ENCODE measurements around the gene GARS1.

GRCh38 chr7:30645661-30646060 lies 51.0 kb downstream of the GARS1 start:
- TF ChIP-seq, protein P1, sequence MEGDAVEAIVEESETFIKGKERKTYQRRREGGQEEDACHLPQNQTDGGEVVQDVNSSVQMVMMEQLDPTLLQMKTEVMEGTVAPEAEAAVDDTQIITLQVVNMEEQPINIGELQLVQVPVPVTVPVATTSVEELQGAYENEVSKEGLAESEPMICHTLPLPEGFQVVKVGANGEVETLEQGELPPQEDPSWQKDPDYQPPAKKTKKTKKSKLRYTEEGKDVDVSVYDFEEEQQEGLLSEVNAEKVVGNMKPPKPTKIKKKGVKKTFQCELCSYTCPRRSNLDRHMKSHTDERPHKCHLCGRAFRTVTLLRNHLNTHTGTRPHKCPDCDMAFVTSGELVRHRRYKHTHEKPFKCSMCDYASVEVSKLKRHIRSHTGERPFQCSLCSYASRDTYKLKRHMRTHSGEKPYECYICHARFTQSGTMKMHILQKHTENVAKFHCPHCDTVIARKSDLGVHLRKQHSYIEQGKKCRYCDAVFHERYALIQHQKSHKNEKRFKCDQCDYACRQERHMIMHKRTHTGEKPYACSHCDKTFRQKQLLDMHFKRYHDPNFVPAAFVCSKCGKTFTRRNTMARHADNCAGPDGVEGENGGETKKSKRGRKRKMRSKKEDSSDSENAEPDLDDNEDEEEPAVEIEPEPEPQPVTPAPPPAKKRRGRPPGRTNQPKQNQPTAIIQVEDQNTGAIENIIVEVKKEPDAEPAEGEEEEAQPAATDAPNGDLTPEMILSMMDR (IDR thresholded peaks at IDR 0.05): no peak
- TF ChIP-seq EZH2phosphoT487 (IDR thresholded peaks at IDR 0.05): no peak
